ENCODE results near the gene FYB2.

The FYB2 gene

GRCh38 chr1:56819387-56819899 lies at the start of gene FYB2:
Gene FYB2 (minus strand): TSS chr1:56819404. CDS start chr1:56819290, 114 bp downstream.
- no peak for TF ChIP-seq CTCF (IDR thresholded peaks at IDR 0.05; ENCODE audit: borderline replicate concordance, insufficient read depth, low read depth, low read length)
- H3K4me3 ChIP-seq (ENCODE audit: low read depth, low read length) = no peak within 1 kb of the TSS

- no peak overlapping the region for H3K4me3 ChIP-seq (ENCODE audit: low read depth, low read length)
- TF ChIP-seq CTCF (IDR thresholded peaks at IDR 0.05; ENCODE audit: borderline replicate concordance, insufficient read depth, low read depth, low read length) = no peak
Observed at GRCh38 chr1:56868761-56869160, 49.6 kb upstream of the FYB2 start.

GRCh38 chr1:56867491-56867890 lies 48.3 kb upstream of the FYB2 start:
- TF ChIP-seq CTCF (IDR thresholded peaks at IDR 0.05; ENCODE audit: borderline replicate concordance, insufficient read depth, low read depth, low read length) = no peak
- H3K4me3 ChIP-seq (ENCODE audit: low read depth, low read length) = no peak overlapping the region

- no peak for TF ChIP-seq CTCF (IDR thresholded peaks at IDR 0.05; ENCODE audit: borderline replicate concordance, insufficient read depth, low read depth, low read length)
Observed at GRCh38 chr1:56866656-56867055, 47.5 kb upstream of the FYB2 start.

GRCh38 chr1:56864430-56864829 lies 45.2 kb upstream of the FYB2 start:
- H3K4me3 ChIP-seq (ENCODE audit: low read depth, low read length) = no peak overlapping the region

More at GRCh38 chr1:56866656-56867055, 47.5 kb upstream of the FYB2 start:
- H3K4me3 ChIP-seq (ENCODE audit: low read depth, low read length) = no peak overlapping the region

GRCh38 chr1:56863265-56863992 lies 44.2 kb upstream of the FYB2 start:
- TF ChIP-seq CTCF (IDR thresholded peaks at IDR 0.05; ENCODE audit: borderline replicate concordance, insufficient read depth, low read depth, low read length) = no peak
- H3K4me3 ChIP-seq (ENCODE audit: low read depth, low read length) = no peak overlapping the region

More at GRCh38 chr1:56864430-56864829, 45.2 kb upstream of the FYB2 start:
- no peak for TF ChIP-seq CTCF (IDR thresholded peaks at IDR 0.05; ENCODE audit: borderline replicate concordance, insufficient read depth, low read depth, low read length)

GRCh38 chr1:56859287-56859686 lies 40.1 kb upstream of the FYB2 start:
- H3K4me3 ChIP-seq (ENCODE audit: low read depth, low read length) = no peak overlapping the region
- no peak for TF ChIP-seq CTCF (IDR thresholded peaks at IDR 0.05; ENCODE audit: borderline replicate concordance, insufficient read depth, low read depth, low read length)
